CD4-positive, alpha-beta T cell (primary cell): ENCODE results near the gene FAM234A. TPM values are rescaled to one million over a fixed set of nuclear protein-coding genes. Genes with fewer than 3 reads are reported as not detected.

ENCODE experiments used
- ATAC-seq: fragments of 200-7000 bp; cut with Tn5 transposase; one replicate; pipeline ENCODE4 v1.10.0; 2022; ENCODE audit warnings: mild to moderate bottlenecking; ENCODE audit not compliant: poor library complexity
- CTCF ChIA-PET: fragments of 350-600 bp; sonication (Branson Sonifier 250); formaldehyde crosslinking; loops from one replicate; lab custom pipeline; 2021; ENCODE audit warnings: antibody characterized with exemption, inconsistent platforms; lab: Charles Lee
- POLR2A ChIA-PET: fragments of 350-600 bp; sonication (Branson Sonifier 250); formaldehyde crosslinking; loops from one replicate; lab custom pipeline; 2021; ENCODE audit warnings: antibody characterized with exemption, inconsistent platforms; lab: Charles Lee
- DNase-seq, 14 experiments: peaks; one replicate each; pipeline ENCODE4 v3.0.0-alpha.2; 2013 to 2020; ENCODE audit warnings: mixed read lengths in 2 of 14
- H3K27ac ChIP-seq, 2 donors: one replicate each; pipeline versions ENCODE4 v1.5.1 to v1.7.0; 2013; ENCODE audit warnings: low read length in 2 of 2, low read depth in 1 of 2, mild to moderate bottlenecking in 1 of 2
- H3K27me3 ChIP-seq, 2 experiments: 1 replicate in 1 of 2; 2 replicates in 1 of 2; pipeline versions ENCODE4 v1.6.1 to v1.7.0; 2013; ENCODE audit warnings: low read length in 2 of 2, control low read depth in 1 of 2, mild to moderate bottlenecking in 1 of 2, moderate library complexity in 1 of 2; ENCODE audit not compliant: insufficient read depth in 2 of 2, control insufficient read depth in 1 of 2
- H3K36me3 ChIP-seq: one replicate; pipeline ENCODE4 v1.6.1; 2013; ENCODE audit warnings: low read length, control low read depth; ENCODE audit not compliant: insufficient read depth
- H3K4me1 ChIP-seq: one replicate; pipeline ENCODE4 v1.6.1; 2013; ENCODE audit warnings: low read length, control low read depth; ENCODE audit not compliant: insufficient read depth
- H3K4me3 ChIP-seq: one replicate; pipeline ENCODE4 v1.5.1; 2013; ENCODE audit warnings: mild to moderate bottlenecking, low read length, moderate library complexity
- H3K9me3 ChIP-seq, 2 experiments: 1 replicate in 1 of 2; 2 replicates in 1 of 2; pipeline versions ENCODE4 v1.6.1 to v1.7.0; 2013; ENCODE audit warnings: low read length in 2 of 2, mild to moderate bottlenecking in 2 of 2, control low read depth in 1 of 2, moderate library complexity in 1 of 2; ENCODE audit not compliant: control insufficient read depth in 1 of 2, insufficient read depth in 1 of 2
- H3K27ac Mint-ChIP-seq: one replicate; pipeline ENCODE4 v1.8.0; 2020; ENCODE audit warnings: mixed read lengths
- H3K27me3 Mint-ChIP-seq: one replicate; pipeline ENCODE4 v1.8.0; 2021; ENCODE audit warnings: mixed read lengths
- H3K36me3 Mint-ChIP-seq: one replicate; pipeline ENCODE4 v1.8.0; 2021; ENCODE audit warnings: low read depth, mixed read lengths
- H3K4me1 Mint-ChIP-seq: one replicate; pipeline ENCODE4 v1.8.0; 2021; ENCODE audit warnings: low read depth, mixed read lengths
- H3K4me3 Mint-ChIP-seq: one replicate; pipeline ENCODE4 v1.8.0; 2020; ENCODE audit warnings: mild to moderate bottlenecking, mixed read lengths
- H3K9me3 Mint-ChIP-seq: one replicate; pipeline ENCODE4 v1.8.0; 2020; ENCODE audit warnings: mixed read lengths
- intact Hi-C, 2 experiments: fragments of 100-400 bp; cut with DNase I in 1 of 2; cut with micrococcal nuclease in 1 of 2; formaldehyde crosslinking; loops; one replicate each; pipeline versions ENCODE4 v1.15.1 to v1.9.0; 2023 to 2025; cut with DNase I, micrococcal nuclease
- total RNA-seq, 174 experiments: library from RNA in 2 of 174; stranded (reverse) in 2 of 174; gene quantifications; one replicate each; pipeline ENCODE4 v1.2.3 and lab custom pipeline; 2021 to 2026
- TF ChIP-seq, protein P1 (sequence below): fragments of 200-600 bp; IDR thresholded peaks from one replicate; pipeline ENCODE4 v1.8.0; 2022; ENCODE audit warnings: antibody characterized with exemption, mild to moderate bottlenecking

FAM234A gene
- total RNA-seq, 2 experiments from 2014 or later, result 15.6 to 17.0 TPM

DNA sequence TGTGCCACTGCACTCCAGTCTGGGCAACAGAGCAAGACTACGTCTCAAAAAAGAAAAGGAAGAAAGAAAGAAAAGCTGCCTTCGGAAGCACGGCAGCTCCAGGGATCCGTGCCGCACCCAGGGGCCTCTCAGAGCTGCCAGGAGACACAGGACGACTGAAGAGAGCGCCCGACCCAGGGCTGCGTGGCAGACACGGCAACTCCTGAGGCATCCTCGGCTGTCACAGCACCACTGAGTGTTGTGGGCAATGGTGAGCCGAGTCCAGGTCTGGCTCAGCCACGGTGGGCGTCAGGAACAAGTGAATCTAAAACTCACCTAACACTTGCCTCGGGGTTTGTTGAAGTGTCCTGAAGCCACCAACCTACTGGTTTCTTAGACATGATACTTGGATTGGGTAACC, 77.1 kb downstream of the FAM234A start:
- intact Hi-C loops, result loop anchor here in 1 of 2 experiments (5.0 kb wide), 1 partner anchor 41 kb away; the partner anchor contains the start of gene AXIN1
- ATAC-seq (no peak), DNase-seq (no peak)
- Mint-ChIP-seq H3K27ac (no peak overlapping the region), H3K4me3 (no peak overlapping the region), H3K4me1 (peaks cover 18% of the 10 kb centered on the region), H3K36me3 (peaks cover 58% of the 10 kb centered on the region), H3K9me3 (no peaks in the 10 kb centered on the region), H3K27me3 (no peaks in the 10 kb centered on the region)
- TF ChIP-seq, protein P1, sequence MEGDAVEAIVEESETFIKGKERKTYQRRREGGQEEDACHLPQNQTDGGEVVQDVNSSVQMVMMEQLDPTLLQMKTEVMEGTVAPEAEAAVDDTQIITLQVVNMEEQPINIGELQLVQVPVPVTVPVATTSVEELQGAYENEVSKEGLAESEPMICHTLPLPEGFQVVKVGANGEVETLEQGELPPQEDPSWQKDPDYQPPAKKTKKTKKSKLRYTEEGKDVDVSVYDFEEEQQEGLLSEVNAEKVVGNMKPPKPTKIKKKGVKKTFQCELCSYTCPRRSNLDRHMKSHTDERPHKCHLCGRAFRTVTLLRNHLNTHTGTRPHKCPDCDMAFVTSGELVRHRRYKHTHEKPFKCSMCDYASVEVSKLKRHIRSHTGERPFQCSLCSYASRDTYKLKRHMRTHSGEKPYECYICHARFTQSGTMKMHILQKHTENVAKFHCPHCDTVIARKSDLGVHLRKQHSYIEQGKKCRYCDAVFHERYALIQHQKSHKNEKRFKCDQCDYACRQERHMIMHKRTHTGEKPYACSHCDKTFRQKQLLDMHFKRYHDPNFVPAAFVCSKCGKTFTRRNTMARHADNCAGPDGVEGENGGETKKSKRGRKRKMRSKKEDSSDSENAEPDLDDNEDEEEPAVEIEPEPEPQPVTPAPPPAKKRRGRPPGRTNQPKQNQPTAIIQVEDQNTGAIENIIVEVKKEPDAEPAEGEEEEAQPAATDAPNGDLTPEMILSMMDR, result no peak
- H3K27ac ChIP-seq, result no peak overlapping the region
- no peaks in the 10 kb centered on the region for H3K27me3 ChIP-seq
- no peaks in the 10 kb centered on the region for H3K9me3 ChIP-seq
- ChIA-PET CTCF (no interaction called here), POLR2A (no interaction called here)
- no peak overlapping the region for H3K4me3 ChIP-seq
- H3K4me1 ChIP-seq, result peaks cover 18% of the 10 kb centered on the region
- H3K36me3 ChIP-seq, result peaks cover 66% of the 10 kb centered on the region

DNA sequence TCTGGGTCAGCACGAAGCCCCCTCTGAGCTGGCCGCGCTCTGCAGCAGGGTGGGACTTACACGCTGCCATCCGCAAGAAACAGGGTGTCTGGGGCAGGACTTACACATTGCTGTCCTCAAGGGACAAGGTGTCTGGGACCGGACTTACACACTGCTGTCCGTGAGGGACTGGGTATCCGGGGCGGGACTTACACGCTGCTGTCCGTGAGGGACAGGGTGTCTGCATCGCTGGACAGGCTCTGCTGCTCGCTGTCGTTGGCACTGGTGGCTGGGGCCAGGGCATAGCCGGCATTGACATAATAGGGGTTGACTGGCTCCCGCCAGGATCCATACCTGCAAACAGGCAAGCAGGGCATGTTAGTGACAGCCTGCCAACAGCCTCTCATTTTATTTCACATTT, 79.7 kb downstream of the FAM234A start:
- Histone ChIP-seq H3K27ac (no peak overlapping the region), H3K27me3 (no peaks in the 10 kb centered on the region), H3K36me3 (peaks cover 63% of the 10 kb centered on the region), H3K9me3 (no peaks in the 10 kb centered on the region), H3K4me3 (no peak overlapping the region), H3K4me1 (peaks cover 34% of the 10 kb centered on the region)
- ATAC-seq, result no peak
- Mint-ChIP-seq H3K9me3 (no peaks in the 10 kb centered on the region), H3K27ac (no peak overlapping the region), H3K36me3 (peaks cover 50% of the 10 kb centered on the region), H3K4me3 (no peak overlapping the region), H3K27me3 (no peaks in the 10 kb centered on the region), H3K4me1 (peaks cover 30% of the 10 kb centered on the region)
- ChIA-PET CTCF (no interaction called here), POLR2A (no interaction called here)
- no peak for DNase-seq
- TF ChIP-seq, protein P1, result no peak
- intact Hi-C loops, result loop anchor here in 1 of 2 experiments (5.0 kb wide), 1 partner anchor 38 kb away; the partner anchor contains the start of gene AXIN1

DNA sequence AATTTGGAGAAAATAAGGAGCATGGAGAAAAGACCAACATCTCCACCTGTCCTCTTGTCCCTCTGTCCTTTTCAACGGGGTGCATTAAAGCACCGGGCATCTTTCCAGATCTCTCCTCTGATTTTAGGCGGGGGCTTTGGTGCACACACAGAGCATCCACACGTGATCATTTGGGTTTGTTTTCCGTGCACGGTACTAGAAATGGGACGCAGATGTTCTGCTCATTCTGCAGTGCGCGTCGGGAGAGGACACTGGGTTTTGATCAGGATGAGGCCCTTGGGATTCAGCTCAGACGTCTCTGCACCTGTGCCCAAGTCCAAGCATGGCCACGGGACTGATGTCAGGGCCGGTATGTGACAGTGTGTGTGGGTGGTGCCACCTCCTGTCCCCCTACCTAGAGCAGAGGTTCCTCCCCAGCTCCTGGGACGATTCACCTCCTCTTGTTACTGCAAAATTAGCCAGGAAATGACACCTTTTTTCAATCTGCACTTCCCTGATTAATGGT, 80.2 kb downstream of the FAM234A start:
- H3K27ac ChIP-seq, result no peak overlapping the region
- H3K36me3 Mint-ChIP-seq, result peaks cover 50% of the 10 kb centered on the region

More for the DNA sequence above, 80.2 kb downstream of the FAM234A start:
- H3K4me1 ChIP-seq, result peaks cover 34% of the 10 kb centered on the region
- H3K27ac Mint-ChIP-seq, result peak overlapping the region; percentile 21
- H3K4me3 ChIP-seq, result no peak overlapping the region
- peaks cover 60% of the 10 kb centered on the region for H3K36me3 ChIP-seq
- ChIA-PET CTCF (no interaction called here), POLR2A (no interaction called here)
- TF ChIP-seq, protein P1, result no peak
- H3K9me3 ChIP-seq, result no peaks in the 10 kb centered on the region
- no peak overlapping the region for H3K4me3 Mint-ChIP-seq
- no peak for ATAC-seq
- no peaks in the 10 kb centered on the region for H3K27me3 ChIP-seq
- no peak for DNase-seq
- H3K27me3 Mint-ChIP-seq, result no peaks in the 10 kb centered on the region
- no peaks in the 10 kb centered on the region for H3K9me3 Mint-ChIP-seq
- H3K4me1 Mint-ChIP-seq, result peaks cover 31% of the 10 kb centered on the region
- intact Hi-C loops, result loop anchor here in 1 of 2 experiments (5.0 kb wide), 1 partner anchor 37 kb away; the partner anchor contains the start of gene AXIN1

Other genes with a start within 250 kb of the FAM234A start
- 1 to 10 TPM; 4.1 TPM for gene POLR3K, start 181.2 kb upstream of the FAM234A start, total RNA-seq
- 1 to 10 TPM; 4.8 to 5.1 TPM for gene SNRNP25, start 181.0 kb upstream of the FAM234A start, total RNA-seq
- gene RHBDF1, start 162.2 kb upstream of the FAM234A start, total RNA-seq, result under 1 TPM; 0.33 to 0.34 TPM
- 10 to 100 TPM; 14.1 to 17.1 TPM for gene MPG, start 156.6 kb upstream of the FAM234A start, total RNA-seq
- 10 to 100 TPM; 29.5 to 30.8 TPM for gene NPRL3, start 96.1 kb upstream of the FAM234A start, total RNA-seq
- gene HBZ, start 82.2 kb upstream of the FAM234A start, total RNA-seq, result not detected
- gene HBM, start 68.8 kb upstream of the FAM234A start, total RNA-seq, result not detected
- not detected for gene HBA2, start 61.9 kb upstream of the FAM234A start, total RNA-seq
- gene HBA1, start 58.1 kb upstream of the FAM234A start, total RNA-seq, result not detected
- gene HBQ1, start 54.4 kb upstream of the FAM234A start, total RNA-seq, result not detected
- 10 to 100 TPM; 94.8 to 98.4 TPM for gene LUC7L, start 5.4 kb upstream of the FAM234A start, total RNA-seq
- gene RGS11, start 41.1 kb downstream of the FAM234A start, total RNA-seq, result not detected
- under 1 TPM in 1 of 2 experiments, not detected in 1; 0.42 TPM for gene ARHGDIG, start 45.8 kb downstream of the FAM234A start, total RNA-seq
- gene PDIA2, start 48.3 kb downstream of the FAM234A start, total RNA-seq, result not detected
- gene AXIN1, start 117.9 kb downstream of the FAM234A start, total RNA-seq, result 10 to 100 TPM; 24.7 to 26.3 TPM
- 10 to 100 TPM; 19.6 to 19.7 TPM for gene MRPL28, start 135.7 kb downstream of the FAM234A start, total RNA-seq
- 10 to 100 TPM; 59.7 to 63.7 TPM for gene PGAP6, start 147.2 kb downstream of the FAM234A start, total RNA-seq
- gene NME4, start 162.4 kb downstream of the FAM234A start, total RNA-seq, result 10 to 100 TPM; 31.2 to 32.6 TPM
- gene DECR2, start 167.1 kb downstream of the FAM234A start, total RNA-seq, result 1 to 10 TPM; 5.7 to 7.0 TPM
- gene RAB11FIP3, start 190.8 kb downstream of the FAM234A start, total RNA-seq, result 10 to 100 TPM; 28.4 to 29.0 TPM